Caki2 (cell line): Measurements from ENCODE around the gene BGN. TPM values are rescaled to one million over a fixed set of nuclear protein-coding genes. Genes with fewer than 3 reads are reported as not detected.

Experiments
- DNase-seq: peaks from one replicate; pipeline ENCODE4 v3.0.0-alpha.2; 2015; ENCODE audit warnings: low read depth
- in situ Hi-C: cut with HindIII; loops from 2 replicates; pipeline ENCODE4 v1.10.0; 2016; ENCODE audit warnings: low sequenced_read_pairs, low pct_unique_long_range_greater_than_20kb, mixed read lengths
- total RNA-seq: library from RNA; depleted of rRNA; stranded (reverse); fragments of >200 nt; shearing (Covaris generic); gene quantifications from 2 replicates; pipeline ENCODE4 v1.2.3, GENCODE V29; 2014; ENCODE audit warnings: low replicate concordance; rRNA removed

BGN gene
- total RNA-seq, 1 experiment from 2014 or later: not detected

GRCh38 chrX:153539171-153539978 is 44.6 kb downstream of the BGN start:
- peak; percentile 46 for DNase-seq
- in situ Hi-C loops: no loop called here

- in situ Hi-C loops: no loop called here
- no peak for DNase-seq
Observed at GRCh38 chrX:153539979-153540358, 45.2 kb downstream of the BGN start.

GRCh38 chrX:153544727-153545126 is 49.9 kb downstream of the BGN start:
- no peak for DNase-seq
- in situ Hi-C loops: no loop called here

GRCh38 chrX:153546386-153546785 is 51.6 kb downstream of the BGN start:
- in situ Hi-C loops: no loop called here
- no peak for DNase-seq

GRCh38 chrX:153547195-153547594 is 52.4 kb downstream of the BGN start:
- no peak for DNase-seq
- in situ Hi-C loops: no loop called here

GRCh38 chrX:153549231-153549630 is 54.5 kb downstream of the BGN start:
- in situ Hi-C loops: no loop called here
- no peak for DNase-seq

GRCh38 chrX:153549807-153550206 is 55.0 kb downstream of the BGN start:
- DNase-seq: no peak
- in situ Hi-C loops: no loop called here

- DNase-seq: no peak
- in situ Hi-C loops: no loop called here
Observed at GRCh38 chrX:153551135-153551534, 56.4 kb downstream of the BGN start.

- in situ Hi-C loops: no loop called here
- peak; percentile 38 for DNase-seq
Observed at GRCh38 chrX:153554519-153555167, 59.9 kb downstream of the BGN start.

- in situ Hi-C loops: no loop called here
Observed at GRCh38 chrX:153556767-153557166, 62.0 kb downstream of the BGN start.

GRCh38 chrX:153557618-153558355 is 63.0 kb downstream of the BGN start:
- in situ Hi-C loops: no loop called here
- no peak for DNase-seq

More at GRCh38 chrX:153556767-153557166, 62.0 kb downstream of the BGN start:
- no peak for DNase-seq

Other genes starting within 250 kb of the BGN start
- not detected in 2 replicates for gene PNMA6F, start 173.2 kb upstream of the BGN start, total RNA-seq
- 4.0 and 6.1 TPM in 2 replicates for gene ZNF275, start 160.8 kb upstream of the BGN start, total RNA-seq
- 0.03 TPM in 1 of 2 replicates, not detected in the other for gene PNMA6E, start 93.6 kb upstream of the BGN start, total RNA-seq
- gene ZFP92, start 83.5 kb upstream of the BGN start, total RNA-seq: not detected in 2 replicates
- gene TREX2, start 48.9 kb upstream of the BGN start, total RNA-seq: 0.78 TPM in 1 of 2 replicates, not detected in the other
- 55.5 and 76.7 TPM in 2 replicates for gene HAUS7, start 24.4 kb upstream of the BGN start, total RNA-seq
- gene ATP2B3, start 22.7 kb downstream of the BGN start, total RNA-seq: not detected in 2 replicates
- gene CCNQ, start 104.2 kb downstream of the BGN start, total RNA-seq: 45.1 and 57.1 TPM in 2 replicates
- 9.9 and 16.0 TPM in 2 replicates for gene DUSP9, start 152.2 kb downstream of the BGN start, total RNA-seq
- gene PNCK, start 178.8 kb downstream of the BGN start, total RNA-seq: not detected in 2 replicates
- 1.7 and 2.1 TPM in 2 replicates for gene SLC6A8, start 192.9 kb downstream of the BGN start, total RNA-seq
- 307 TPM in 2 replicates for gene BCAP31, start 229.4 kb downstream of the BGN start, total RNA-seq
- 7.3 and 19.3 TPM in 2 replicates for gene ABCD1, start 229.9 kb downstream of the BGN start, total RNA-seq